Spinal cord (tissue), 10 donors: ENCODE results near the gene UBC. TPM values are rescaled to one million over a fixed set of nuclear protein-coding genes. Genes with fewer than 3 reads are reported as not detected.
A peak's percentile ranks its signal among the peaks of the same experiment; 100 is the strongest.
"Not testable (repeated sequence)": the region's sequence is repeated elsewhere in the genome, so short reads cannot be mapped to it uniquely, and the experiment has no call there.

ENCODE experiments used
- DNase-seq, 6 donors: peaks; one replicate each; pipeline versions ENCODE4 v3.0.0 to v3.0.0-alpha.2; 2013 to 2015; ENCODE audit warnings: low spot score in 6 of 6, low read depth in 4 of 6
- H3K27ac ChIP-seq: one replicate; pipeline ENCODE4 v1.5.1; 2013; ENCODE audit warnings: low read depth, low read length, control low read depth
- H3K27me3 ChIP-seq: one replicate; pipeline ENCODE4 v1.6.1; 2013; ENCODE audit warnings: low read length; ENCODE audit not compliant: control insufficient read depth, insufficient read depth
- H3K36me3 ChIP-seq: one replicate; pipeline ENCODE4 v1.6.1; 2013; ENCODE audit warnings: low read length; ENCODE audit not compliant: control insufficient read depth, insufficient read depth
- H3K4me1 ChIP-seq: one replicate; pipeline ENCODE4 v1.6.1; 2013; ENCODE audit warnings: low read length; ENCODE audit not compliant: control insufficient read depth, insufficient read depth
- H3K4me3 ChIP-seq: one replicate; pipeline ENCODE4 v1.5.1; 2013; ENCODE audit warnings: low read depth, low read length, control low read depth
- H3K9me3 ChIP-seq: one replicate; pipeline ENCODE4 v1.6.1; 2013; ENCODE audit warnings: low read length; ENCODE audit not compliant: control insufficient read depth, insufficient read depth
- WGBS: methylation state at CpG from one replicate; pipeline ENCODE4 v1.1.5; 2013; ENCODE audit warnings: missing lambda C conversion rate; ENCODE audit not compliant: insufficient coverage; 5-methylcytosine and 5-hydroxymethylcytosine counted together
- polyA plus RNA-seq, 2 donors: library from polyadenylated mRNA; unstranded; fragments of 120-200 nt; gene quantifications; one replicate each; pipeline ENCODE4 v1.2.1, GENCODE V29; 2013; ENCODE audit not compliant: insufficient read length in 2 of 2
- total RNA-seq, 2 donors: library from RNA; depleted of rRNA in 1 of 2; stranded (reverse); fragments of 120-200 nt in 1 of 2; fragments of >200 nt in 1 of 2; gene quantifications; one replicate each; pipeline versions ENCODE4 v1.2.3 to v1.2.4, GENCODE V29; 2013 to 2014
- donor health status: healthy.

Gene UBC
- total and polyA plus RNA-seq, 4 donors, result 1,161 to 1,238 (median 1,201) TPM

GRCh38 chr12:124925782-124926181 is 11.3 kb upstream of the UBC start:
- DNase-seq, H3K27me3 ChIP-seq, H3K27ac ChIP-seq, H3K36me3 ChIP-seq, H3K4me3 ChIP-seq, H3K9me3 ChIP-seq: not testable (repeated sequence)
- H3K4me1 ChIP-seq, result peaks cover 17% of the 10 kb centered on the region
- 83% methylated on average over 6 of the region's 7 CpGs for WGBS

- no peak overlapping the region for H3K27ac ChIP-seq
Observed at GRCh38 chr12:124925117-124925516, 10.7 kb upstream of the UBC start.

DNA sequence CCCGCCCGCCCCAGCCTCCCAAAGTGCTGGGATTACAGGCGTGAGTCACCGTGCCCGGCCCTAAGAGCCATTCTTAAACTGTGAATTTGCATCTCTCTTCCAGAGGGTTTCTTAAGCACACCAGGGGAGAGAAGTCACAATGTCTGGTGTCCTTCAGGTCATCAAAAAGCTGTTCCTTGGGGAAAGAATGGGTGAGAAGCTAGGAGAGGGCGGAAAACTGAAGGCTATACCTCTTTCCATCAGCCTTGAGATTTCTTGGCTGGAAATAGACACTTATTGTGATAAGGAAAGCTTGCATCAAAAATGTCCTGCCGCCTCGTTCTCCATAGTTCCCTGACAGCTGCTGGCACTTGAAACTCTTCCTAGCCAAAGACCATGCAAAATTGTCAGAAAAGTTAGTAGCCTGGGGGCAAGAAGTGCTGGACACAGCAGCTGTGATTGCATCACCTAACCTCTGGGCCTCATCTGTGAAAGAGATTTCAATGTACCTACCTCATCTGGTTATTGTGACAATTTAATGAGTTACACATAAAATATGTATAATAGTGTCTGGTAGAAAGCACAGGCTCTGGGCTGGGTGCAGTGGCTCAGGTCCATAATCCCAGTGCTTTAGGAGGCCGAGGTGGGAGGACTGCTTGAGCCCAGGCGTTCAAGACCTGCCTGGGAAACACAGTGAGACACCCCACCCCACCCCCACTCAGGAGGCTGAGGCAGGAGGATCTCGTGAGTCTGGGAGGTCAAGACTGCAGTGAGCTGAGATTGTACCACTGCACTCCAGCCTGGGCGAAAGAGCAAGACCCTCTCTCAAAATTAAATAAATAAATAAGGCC is 9.7 kb upstream of the UBC start:
- Histone ChIP-seq H3K27me3 (no peaks in the 10 kb centered on the region), H3K36me3 (no peaks in the 10 kb centered on the region), H3K27ac (no peak overlapping the region), H3K9me3 (no peaks in the 10 kb centered on the region), H3K4me1 (peaks cover 17% of the 10 kb centered on the region), H3K4me3 (no peak overlapping the region)
- no CpG with 5 or more reads among the region's 12 CpGs for WGBS
- no peak for DNase-seq

More at GRCh38 chr12:124925117-124925516, 10.7 kb upstream of the UBC start:
- no peak for DNase-seq
- H3K27me3 ChIP-seq, result no peaks in the 10 kb centered on the region
- WGBS, result 92% methylated on average over 7 of the region's 10 CpGs
- no peak overlapping the region for H3K4me3 ChIP-seq
- no peaks in the 10 kb centered on the region for H3K36me3 ChIP-seq
- no peaks in the 10 kb centered on the region for H3K9me3 ChIP-seq
- H3K4me1 ChIP-seq, result peaks cover 17% of the 10 kb centered on the region

- peak overlapping the region; percentile 52 for H3K4me3 ChIP-seq
- H3K9me3 ChIP-seq, result no peaks in the 10 kb centered on the region
- H3K27me3 ChIP-seq, result no peaks in the 10 kb centered on the region
- DNase-seq, result peak in 4 of 6 donors; percentile 47 to 93 (median 68)
- WGBS, result 21% methylated on average over 9 of the region's 16 CpGs
- no peaks in the 10 kb centered on the region for H3K36me3 ChIP-seq
- H3K27ac ChIP-seq, result peak overlapping the region; percentile 64
- peaks cover 22% of the 10 kb centered on the region for H3K4me1 ChIP-seq
Observed at GRCh38 chr12:124921200-124922031, 7.0 kb upstream of the UBC start.

- H3K36me3 ChIP-seq, result no peaks in the 10 kb centered on the region
- H3K27me3 ChIP-seq, result no peaks in the 10 kb centered on the region
- no peak for DNase-seq
- peaks cover 24% of the 10 kb centered on the region for H3K4me1 ChIP-seq
- H3K27ac ChIP-seq, result no peak overlapping the region
- no peaks in the 10 kb centered on the region for H3K9me3 ChIP-seq
- WGBS, result 73% methylated on average over 2 of the region's 4 CpGs
- H3K4me3 ChIP-seq, result no peak overlapping the region
Observed at GRCh38 chr12:124920353-124920935, 6.0 kb upstream of the UBC start.

DNA sequence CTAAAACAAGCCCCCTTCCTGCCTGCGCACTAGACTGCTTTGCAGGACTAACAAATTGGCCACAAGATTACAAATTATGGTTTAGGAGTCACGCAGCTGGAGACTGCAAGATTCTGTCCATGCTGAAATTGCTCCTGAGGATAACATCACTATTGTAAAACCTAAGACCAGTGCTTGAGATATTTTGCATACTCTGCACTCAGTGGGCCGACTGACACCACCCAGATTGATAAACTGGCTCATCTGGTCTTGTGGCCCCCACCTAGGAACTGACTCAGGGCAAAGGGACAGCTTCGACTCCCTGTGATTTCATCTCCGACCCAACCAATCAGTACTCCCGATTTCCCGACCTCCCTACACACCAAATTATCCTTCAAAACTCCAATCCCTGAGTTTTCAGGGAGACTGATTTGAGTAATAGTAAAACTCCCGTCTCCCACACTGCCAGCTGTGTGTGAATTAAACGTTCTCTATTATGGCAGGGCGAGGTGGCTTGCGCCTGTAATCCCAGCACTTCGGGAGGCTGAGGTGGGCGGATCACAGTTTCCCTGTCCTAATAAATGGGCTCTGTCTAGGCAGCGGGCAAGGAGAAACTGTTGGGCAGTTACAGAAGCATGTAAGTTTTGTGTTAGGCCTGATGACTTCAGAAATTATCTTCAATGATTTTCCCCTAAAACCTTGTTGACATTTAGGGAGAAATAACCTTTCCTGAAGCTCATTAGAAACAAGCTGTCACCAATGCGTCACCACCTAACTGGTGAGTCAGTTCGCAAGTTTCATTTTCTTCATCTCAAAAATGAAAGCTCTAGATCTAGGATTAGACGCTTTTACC is 5.3 kb upstream of the UBC start:
- no peak overlapping the region for H3K4me3 ChIP-seq
- no peaks in the 10 kb centered on the region for H3K36me3 ChIP-seq
- H3K27me3 ChIP-seq, result no peaks in the 10 kb centered on the region
- DNase-seq, result no peak
- 50% methylated on average over 8 of the region's 17 CpGs for WGBS
- H3K27ac ChIP-seq, result no peak overlapping the region
- H3K4me1 ChIP-seq, result peaks cover 28% of the 10 kb centered on the region
- H3K9me3 ChIP-seq, result no peaks in the 10 kb centered on the region

- H3K9me3 ChIP-seq, H3K27me3 ChIP-seq, H3K36me3 ChIP-seq, DNase-seq, H3K4me3 ChIP-seq: not testable (repeated sequence)
- 100% methylated on average over 3 of the region's 3 CpGs for WGBS
- peak overlapping the region; percentile 98 for H3K27ac ChIP-seq
- peaks cover 29% of the 10 kb centered on the region for H3K4me1 ChIP-seq
Observed at GRCh38 chr12:124918622-124918988, 4.2 kb upstream of the UBC start.

- Histone ChIP-seq H3K4me1 (peaks cover 34% of the 10 kb centered on the region), H3K27ac (peak overlapping the region; percentile 98), H3K36me3 (peaks cover 2% of the 10 kb centered on the region), H3K9me3 (no peaks in the 10 kb centered on the region), H3K4me3 (peak overlapping the region; percentile 51), H3K27me3 (no peaks in the 10 kb centered on the region)
- WGBS, result 100% methylated on average over 1 of the region's 12 CpGs
- no peak for DNase-seq
Observed at GRCh38 chr12:124917841-124918621, 3.6 kb upstream of the UBC start.
